Hepatocyte (in vitro differentiated cells): ENCODE measurements around the gene CCDC188. TPM values are rescaled to one million over a fixed set of nuclear protein-coding genes. Genes with fewer than 3 reads are reported as not detected.

Experiments used
- DNase-seq: peaks from one replicate; pipeline ENCODE4 v3.0.0-alpha.2; 2016; ENCODE audit warnings: low spot score
- H2AFZ ChIP-seq: fragments of 200-600 bp; sonication (generic); 2 replicates; pipeline ENCODE4 v1.6.0; 2016; ENCODE audit warnings: antibody characterized with exemption, mild to moderate bottlenecking
- H3K27ac ChIP-seq: fragments of 200-600 bp; sonication (generic); 2 replicates; pipeline ENCODE4 v1.5.1; 2016; ENCODE audit warnings: mild to moderate bottlenecking
- H3K27me3 ChIP-seq: fragments of 200-600 bp; sonication (generic); 2 replicates; pipeline ENCODE4 v1.6.1; 2016
- H3K36me3 ChIP-seq: fragments of 200-600 bp; sonication (generic); replicated peaks from 2 replicates; pipeline ENCODE4 v1.5.1; 2016; ENCODE audit warnings: low read depth; ENCODE audit not compliant: insufficient read depth
- H3K4me1 ChIP-seq: fragments of 200-600 bp; sonication (generic); 2 replicates; pipeline ENCODE4 v1.5.1; 2016; ENCODE audit warnings: mild to moderate bottlenecking, moderate library complexity; ENCODE audit not compliant: insufficient read depth
- H3K4me2 ChIP-seq: fragments of 200-600 bp; sonication (generic); 2 replicates; pipeline ENCODE4 v1.6.0; 2016
- H3K4me3 ChIP-seq: fragments of 200-600 bp; sonication (generic); 2 replicates; pipeline ENCODE4 v1.5.1; 2016; ENCODE audit warnings: mild to moderate bottlenecking
- H3K79me2 ChIP-seq: fragments of 200-600 bp; sonication (generic); 2 replicates; pipeline ENCODE4 v1.6.0; 2017; ENCODE audit warnings: mild to moderate bottlenecking
- H3K9me2 ChIP-seq: fragments of 200-600 bp; sonication (generic); replicated peaks from 2 replicates; pipeline ENCODE4 v1.6.0; 2017; ENCODE audit warnings: mild to moderate bottlenecking; ENCODE audit not compliant: insufficient read depth
- H3K9me3 ChIP-seq: fragments of 200-600 bp; sonication (generic); 2 replicates; pipeline ENCODE4 v1.5.1; 2016; ENCODE audit warnings: low read depth, mild to moderate bottlenecking
- H4K20me1 ChIP-seq: fragments of 200-600 bp; sonication (generic); 2 replicates; pipeline ENCODE4 v1.6.0; 2016; ENCODE audit warnings: mild to moderate bottlenecking; ENCODE audit not compliant: insufficient read depth, poor library complexity, severe bottlenecking
- CTCF ChIP-seq: fragments of 200-600 bp; sonication (generic); IDR thresholded peaks from 2 replicates; pipeline ENCODE4 v1.5.1; 2016; ENCODE audit warnings: antibody characterized with exemption, mild to moderate bottlenecking; ENCODE audit not compliant: poor library complexity
- EZH2 ChIP-seq: fragments of 200-600 bp; sonication (generic); IDR thresholded peaks from 2 replicates; pipeline ENCODE4 v1.6.1; 2016; ENCODE audit warnings: antibody characterized with exemption, mild to moderate bottlenecking, borderline replicate concordance
- EZH2phosphoT487 ChIP-seq: fragments of 200-600 bp; sonication (generic); IDR thresholded peaks from one replicate; pipeline ENCODE4 v1.6.1; 2018; ENCODE audit warnings: antibody characterized with exemption, mild to moderate bottlenecking, low read depth, moderate library complexity; ENCODE audit not compliant: unreplicated experiment, severe bottlenecking
- whole genome bisulfite sequencing: methylation state at CpG from one replicate; pipeline ENCODE4 v1.1.6; 2016; ENCODE audit warnings: low lambda C conversion rate; ENCODE audit errors: missing lambda C conversion rate; 5-methylcytosine and 5-hydroxymethylcytosine counted together
- polyA plus RNA-seq: library from polyadenylated mRNA; unstranded; fragments of >200 nt; fragmentation: Nextera tagmentation; extraction: Ambion mirVana; gene quantifications from 2 replicates; pipeline ENCODE4 v1.2.1, GENCODE V29; 2016
- total RNA-seq: library from RNA; depleted of rRNA; stranded (reverse); fragments of >200 nt; gene quantifications from 2 replicates; pipeline ENCODE4 v1.2.3, GENCODE V29; 2014

Gene CCDC188
- total and polyA plus RNA-seq, 2 experiments from 2014 or later, result not detected

- Histone ChIP-seq H3K36me3 (no peaks in the 10 kb centered on the region), H3K9me3 (no peaks in the 10 kb centered on the region), H3K27me3 (no peaks in the 10 kb centered on the region), H2AFZ (no peak overlapping the region), H3K27ac (no peak overlapping the region), H3K9me2 (no peaks in the 10 kb centered on the region), H3K4me1 (peaks cover 11% of the 10 kb centered on the region), H4K20me1 (peaks cover 32% of the 10 kb centered on the region), H3K4me2 (peak overlapping the region; percentile 97), H3K4me3 (peak overlapping the region; percentile 75), H3K79me2 (peaks cover 58% of the 10 kb centered on the region)
- TF ChIP-seq EZH2 (no peak), CTCF (no peak), EZH2phosphoT487 (no peak)
- no peak for DNase-seq
- 87% methylated on average over 16 of the region's 16 CpGs for WGBS
These were observed 18.1 kb downstream of the CCDC188 start for GRCh38 chr22:20132686-20133246.

GRCh38 chr22:20131859-20132685 is 18.8 kb downstream of the CCDC188 start:
- H3K9me2 ChIP-seq, result no peaks in the 10 kb centered on the region
- peaks cover 32% of the 10 kb centered on the region for H4K20me1 ChIP-seq
- peak; percentile 35 for DNase-seq
- H3K79me2 ChIP-seq, result peaks cover 52% of the 10 kb centered on the region
- peak overlapping the region; percentile 75 for H3K4me3 ChIP-seq
- TF ChIP-seq EZH2 (no peak), CTCF (no peak), EZH2phosphoT487 (no peak)
- H3K36me3 ChIP-seq, result no peaks in the 10 kb centered on the region
- H3K27ac ChIP-seq, result no peak overlapping the region
- WGBS, result 3% methylated on average over 49 of the region's 72 CpGs
- H2AFZ ChIP-seq, result peak overlapping the region; percentile 20
- H3K27me3 ChIP-seq, result no peaks in the 10 kb centered on the region
- H3K9me3 ChIP-seq, result no peaks in the 10 kb centered on the region
- peak overlapping the region; percentile 97 for H3K4me2 ChIP-seq
- peaks cover 11% of the 10 kb centered on the region for H3K4me1 ChIP-seq

DNA sequence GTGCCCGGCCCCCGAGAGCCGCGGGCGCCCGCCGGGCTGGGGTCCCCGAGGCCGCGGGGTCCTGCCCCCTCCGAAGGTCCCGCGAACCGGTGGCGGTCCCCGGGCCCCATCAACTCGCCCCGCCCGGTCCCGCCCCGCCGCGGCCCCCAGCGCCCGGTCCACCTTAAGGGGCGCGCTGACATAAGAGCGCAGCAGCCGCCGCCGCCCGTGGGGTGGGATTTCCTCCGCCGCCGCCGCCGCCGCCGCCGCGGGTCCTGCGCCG is 19.3 kb downstream of the CCDC188 start, which contains the start of gene ZDHHC8:
Gene ZDHHC8, plus strand, starts transcription at position 208 of the 262 bp plus-strand sequence. CDS start 144 bp downstream, outside the sequence.
- Histone ChIP-seq H3K9me3 (no peaks in the 10 kb centered on the region), H3K36me3 (no peaks in the 10 kb centered on the region), H3K27me3 (no peaks in the 10 kb centered on the region), H3K79me2 (peaks cover 47% of the 10 kb centered on the region), H3K4me1 (peaks cover 11% of the 10 kb centered on the region), H3K4me3 (peak within 1 kb of the TSS; percentile 98), H4K20me1 (peaks cover 30% of the 10 kb centered on the region), H3K27ac (peak within 1 kb of the TSS; percentile 88), H3K4me2 (peak within 1 kb of the TSS; percentile 97), H3K9me2 (no peaks in the 10 kb centered on the region), H2AFZ (peak within 1 kb of the TSS; percentile 90)
- peak; percentile 56 for DNase-seq
- WGBS, result no CpG with 5 or more reads among the region's 43 CpGs
- TF ChIP-seq EZH2 (no peak), CTCF (no peak), EZH2phosphoT487 (no peak)
